Measurements from ENCODE around the gene GALNT17.

Gene GALNT17

GRCh38 chr7:71285571-71286145 lies 153.7 kb downstream of the GALNT17 start:
- no peak for DNase-seq (ENCODE audit: low read depth)

DNA sequence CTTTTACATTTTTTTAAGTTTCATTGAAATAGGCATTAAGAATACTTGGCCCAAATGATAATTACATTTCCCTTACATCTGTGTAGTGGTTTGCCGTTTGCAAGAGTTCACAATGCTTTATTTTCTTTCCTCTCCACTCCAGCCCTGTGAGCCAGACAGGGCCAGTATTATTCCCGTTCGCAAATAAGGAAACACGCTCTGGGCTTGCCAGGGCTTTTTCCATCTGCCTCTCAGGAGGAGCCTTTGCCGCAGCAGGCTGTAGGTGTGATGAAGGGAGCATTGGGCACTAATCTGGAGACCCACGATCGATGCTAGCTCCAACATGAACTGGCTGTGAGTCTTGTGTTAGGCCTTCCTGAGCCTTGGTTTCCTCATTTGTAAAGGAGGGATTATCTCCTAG lies 154.4 kb downstream of the GALNT17 start:
- DNase-seq (ENCODE audit: low read depth): no peak

GRCh38 chr7:71286924-71287323 lies 155.0 kb downstream of the GALNT17 start:
- no peak for DNase-seq (ENCODE audit: low read depth)

DNA sequence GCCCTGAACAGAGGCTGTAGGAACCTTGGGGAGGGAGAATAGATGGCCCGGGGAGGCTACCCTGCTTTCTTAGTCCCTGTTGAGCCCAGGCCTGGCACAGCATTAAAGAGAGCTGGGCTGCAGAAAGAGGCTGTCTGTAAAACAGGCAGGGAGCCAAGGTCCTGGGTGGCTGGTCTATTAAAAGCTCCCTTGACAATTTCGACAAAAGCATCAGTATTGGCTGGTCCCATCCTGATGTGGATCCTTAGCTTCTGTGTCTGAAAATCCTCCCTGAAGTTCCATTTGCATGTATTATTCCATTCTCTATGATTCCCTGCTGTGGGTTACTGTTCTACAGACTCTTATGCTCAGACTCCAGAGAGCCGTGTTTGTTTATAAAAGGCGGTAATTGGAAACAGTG lies 158.5 kb downstream of the GALNT17 start:
- DNase-seq (ENCODE audit: low read depth): no peak

- DNase-seq (ENCODE audit: low read depth): no peak
These were observed 166.4 kb downstream of the GALNT17 start for GRCh38 chr7:71298378-71298777.

DNA sequence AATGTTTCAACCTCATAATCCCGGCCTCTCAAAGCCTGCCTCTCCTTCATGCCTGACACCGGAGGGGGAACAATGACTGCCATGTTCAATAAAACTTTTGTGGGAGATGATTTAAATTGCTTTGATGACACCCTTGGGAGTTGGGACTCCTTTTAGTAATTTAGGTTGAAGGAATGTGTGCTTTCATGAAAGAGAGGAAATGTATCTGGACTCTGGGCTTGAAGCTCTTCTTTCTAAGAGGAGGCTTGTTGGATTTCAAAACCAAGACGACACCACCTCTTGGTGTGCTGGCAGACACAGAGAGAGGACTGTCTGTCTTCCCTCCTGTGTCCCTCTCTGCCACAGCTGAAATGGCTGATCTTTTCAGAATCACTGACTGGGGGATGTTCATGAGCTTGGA lies 168.1 kb downstream of the GALNT17 start:
- DNase-seq (ENCODE audit: low read depth): no peak

DNA sequence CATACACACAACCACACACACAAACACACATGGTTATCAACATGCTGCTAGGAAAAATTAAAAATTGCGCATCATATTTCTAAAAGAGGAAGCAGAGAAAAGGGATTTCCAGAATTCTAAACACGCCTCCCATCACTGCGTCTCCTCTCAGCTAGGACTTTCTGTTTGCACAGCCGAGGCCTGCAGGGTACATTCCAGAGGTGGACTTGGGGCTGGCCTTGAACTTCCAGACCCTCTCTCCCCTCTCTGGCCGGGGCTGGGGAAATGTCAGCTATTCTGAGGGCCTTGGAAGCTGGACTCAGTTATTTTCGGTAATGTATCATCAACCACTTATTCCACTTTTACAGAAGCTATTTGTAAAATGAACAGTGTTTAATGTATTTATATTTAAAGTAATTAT lies 168.7 kb downstream of the GALNT17 start:
- DNase-seq (ENCODE audit: low read depth): no peak

GRCh38 chr7:71301167-71301566 lies 169.2 kb downstream of the GALNT17 start:
- DNase-seq (ENCODE audit: low read depth): no peak

DNA sequence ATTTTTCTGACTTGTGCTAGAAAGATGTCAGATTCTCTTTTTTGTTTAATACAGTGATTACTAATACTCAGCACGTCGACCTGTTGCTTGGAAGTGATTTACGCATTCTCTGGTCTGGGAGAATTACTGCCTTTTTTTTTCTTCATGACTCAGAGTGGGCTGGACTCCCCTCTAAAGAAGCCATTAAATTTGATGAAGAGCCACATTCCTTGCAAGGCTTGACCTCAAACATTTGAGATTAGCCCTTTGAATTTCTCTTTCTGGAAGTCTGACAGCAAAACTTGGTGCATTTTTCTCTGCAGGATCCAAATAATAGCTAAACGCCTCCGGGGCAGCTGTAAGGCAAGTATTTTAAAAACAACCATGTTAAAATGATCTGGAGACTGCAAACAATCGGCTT lies 171.6 kb downstream of the GALNT17 start:
- DNase-seq (ENCODE audit: low read depth): no peak

GRCh38 chr7:71308096-71308495 lies 176.2 kb downstream of the GALNT17 start:
- DNase-seq (ENCODE audit: low read depth): no peak

DNA sequence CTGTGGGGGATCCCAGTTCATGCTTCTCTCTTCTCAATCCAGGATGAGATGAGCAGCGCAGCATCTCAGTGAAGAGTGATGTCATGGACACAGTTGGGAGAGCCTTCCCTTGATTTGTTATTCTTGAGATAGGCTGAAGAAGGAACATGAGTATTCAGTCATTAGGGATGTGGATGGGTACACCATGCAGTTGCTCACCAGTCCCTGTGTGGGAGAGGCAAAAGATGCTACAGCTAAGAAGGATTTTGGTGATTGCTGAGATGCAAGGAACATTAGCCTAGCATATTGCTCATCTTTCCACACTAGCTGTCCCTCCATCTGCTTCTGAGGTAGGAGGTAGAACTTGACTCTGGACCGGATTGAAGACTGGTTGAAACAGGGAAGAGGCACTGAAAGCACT lies 179.6 kb downstream of the GALNT17 start:
- no peak for DNase-seq (ENCODE audit: low read depth)

- DNase-seq (ENCODE audit: low read depth): no peak
These were observed 181.0 kb downstream of the GALNT17 start for GRCh38 chr7:71312755-71313490.

GRCh38 chr7:71313553-71313952 lies 181.6 kb downstream of the GALNT17 start:
- DNase-seq (ENCODE audit: low read depth): no peak

DNA sequence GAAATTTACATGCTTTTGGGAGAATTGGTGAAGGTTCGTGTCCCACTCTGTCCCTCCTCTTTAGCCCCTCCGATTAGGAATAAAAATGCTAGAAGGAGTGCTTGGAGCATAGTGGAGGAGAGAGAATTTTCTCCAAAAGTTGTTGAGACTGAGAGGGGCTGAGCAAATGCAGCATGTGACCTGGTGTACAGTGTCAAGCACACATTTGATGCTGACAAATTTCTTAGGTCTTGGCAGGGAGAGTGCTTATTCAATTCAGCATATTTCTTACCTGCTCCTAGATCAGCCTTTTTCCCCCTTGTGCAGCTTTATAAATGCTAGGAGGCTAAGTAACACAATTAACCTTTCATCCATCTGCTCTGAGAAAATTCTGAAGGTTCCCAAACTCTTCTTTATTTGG lies 189.0 kb downstream of the GALNT17 start:
- DNase-seq (ENCODE audit: low read depth): no peak

DNA sequence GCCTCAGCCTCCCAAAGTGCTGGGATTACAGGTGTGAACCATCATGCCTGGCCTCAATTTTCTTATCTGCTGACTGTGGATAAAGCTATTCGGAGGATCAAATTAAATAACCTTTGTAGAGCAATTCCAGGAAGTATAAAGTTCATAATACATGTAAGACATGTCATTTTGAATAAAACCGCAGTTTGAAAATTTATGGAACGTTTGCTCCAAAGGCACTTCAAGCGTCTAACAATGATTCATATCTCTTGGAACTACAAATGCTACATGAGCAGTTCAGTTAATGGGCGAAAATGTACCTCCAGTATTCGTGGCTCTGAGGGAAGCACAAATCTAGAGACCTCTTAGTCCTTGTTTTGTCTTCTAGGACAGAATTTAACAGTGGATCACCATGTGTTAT lies 190.3 kb downstream of the GALNT17 start:
- no peak for DNase-seq (ENCODE audit: low read depth)

- DNase-seq (ENCODE audit: low read depth): no peak
These were observed 191.8 kb downstream of the GALNT17 start for GRCh38 chr7:71323726-71324125.

GRCh38 chr7:71325151-71325550 lies 193.2 kb downstream of the GALNT17 start:
- DNase-seq (ENCODE audit: low read depth): no peak

- DNase-seq (ENCODE audit: low read depth): no peak
These were observed 194.7 kb downstream of the GALNT17 start for GRCh38 chr7:71326595-71326994.

DNA sequence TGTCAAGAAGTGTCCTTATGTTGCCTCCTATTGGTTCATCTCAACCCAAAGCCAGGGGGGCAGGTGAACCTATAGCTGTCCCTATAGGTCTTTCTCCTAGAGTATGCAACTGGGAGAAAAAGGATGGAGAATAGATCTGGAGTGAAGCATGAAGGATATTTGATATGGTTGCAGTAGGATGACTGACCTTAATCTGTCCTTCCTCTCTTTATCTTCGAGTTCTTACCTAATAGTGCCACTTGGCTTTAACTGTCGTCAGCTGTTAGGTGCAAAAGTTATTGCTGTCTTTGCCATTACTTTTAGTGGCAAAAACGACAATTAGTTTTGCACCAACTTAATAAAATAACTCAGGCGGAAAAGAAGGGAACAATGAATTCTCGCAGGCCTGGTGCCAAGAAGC lies 196.0 kb downstream of the GALNT17 start:
- DNase-seq (ENCODE audit: low read depth): no peak

DNA sequence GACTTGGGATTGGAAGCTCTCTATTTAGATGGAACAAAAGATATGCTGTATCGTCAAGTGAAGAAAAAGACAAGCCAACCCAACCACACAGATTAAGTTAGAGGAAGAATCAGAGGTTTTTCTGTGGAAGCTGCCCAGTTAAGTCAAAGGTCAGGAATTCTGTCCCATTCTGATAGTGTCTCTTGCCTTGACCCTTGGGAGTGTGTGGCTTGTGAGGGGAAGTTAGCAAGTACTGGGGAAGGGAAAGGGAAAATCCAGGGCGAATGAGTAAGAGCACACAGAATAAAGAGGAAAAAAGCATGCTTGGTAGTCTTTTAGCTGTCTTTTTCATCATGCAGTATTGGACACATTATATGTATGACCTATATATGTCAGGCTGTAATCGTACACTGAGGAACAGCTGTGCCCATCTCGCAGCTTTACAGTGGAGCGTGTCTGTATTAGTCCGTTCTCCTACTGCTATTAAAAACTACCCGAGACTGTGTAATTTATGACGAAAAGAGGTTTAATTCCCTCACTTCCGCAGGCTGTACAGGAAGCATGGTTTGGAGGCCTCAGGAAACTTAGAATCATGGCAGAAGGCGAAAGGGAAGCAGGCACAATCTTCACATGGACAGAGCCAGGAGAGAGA lies 197.2 kb downstream of the GALNT17 start:
- DNase-seq (ENCODE audit: low read depth): no peak

DNA sequence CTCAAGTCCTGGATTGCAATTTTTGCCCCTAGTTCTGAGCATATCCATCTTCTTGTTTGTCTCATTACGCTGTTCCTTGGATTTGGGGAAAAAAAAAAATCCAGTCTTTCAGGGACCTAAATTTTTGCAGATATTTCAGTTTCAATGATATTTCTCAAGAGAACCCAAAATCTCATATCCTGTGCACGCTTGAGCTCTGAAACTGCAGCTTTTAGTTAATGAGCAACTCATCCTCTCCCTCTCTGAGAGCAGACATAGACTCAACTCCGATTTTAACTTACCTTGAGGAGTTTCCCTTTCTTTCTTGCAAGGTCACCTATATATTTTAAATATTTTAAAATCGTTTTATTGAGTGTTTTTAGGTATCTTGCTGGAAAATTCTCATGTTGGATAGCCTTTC lies 200.3 kb downstream of the GALNT17 start:
- DNase-seq (ENCODE audit: low read depth): no peak

GRCh38 chr7:71334541-71334940 lies 202.6 kb downstream of the GALNT17 start:
- no peak for DNase-seq (ENCODE audit: low read depth)

DNA sequence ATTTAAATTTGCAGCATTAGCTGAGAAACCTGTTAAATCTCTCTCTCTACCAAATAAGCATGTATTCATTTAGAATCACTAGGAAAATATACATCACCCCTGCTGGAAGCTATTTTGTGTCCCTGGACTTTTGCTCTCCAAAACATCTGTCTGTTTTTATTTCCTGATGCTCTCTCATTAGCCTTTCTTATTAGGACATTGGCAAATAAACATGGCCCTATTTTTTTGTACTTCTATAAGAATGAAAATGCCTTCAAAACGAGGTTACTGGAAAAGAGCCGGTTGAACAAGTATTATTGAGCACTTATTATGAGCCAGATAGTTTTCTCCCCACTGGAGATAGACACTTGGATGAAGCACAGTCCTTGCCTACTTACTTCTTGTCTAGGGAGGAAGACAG lies 206.9 kb downstream of the GALNT17 start:
- no peak for DNase-seq (ENCODE audit: low read depth)

GRCh38 chr7:71339924-71340323 lies 208.0 kb downstream of the GALNT17 start:
- no peak for DNase-seq (ENCODE audit: low read depth)
